A549 (cell line): Measurements from ENCODE around the gene PIF1.
"Not testable (repeated sequence)": the region's sequence is repeated elsewhere in the genome, so short reads cannot be mapped to it uniquely, and the experiment has no call there.

ENCODE experiments used
- EP300 ChIP-seq, 2 experiments: fragments of >200 bp; sonication (Bioruptor Twin); formaldehyde crosslinking; IDR thresholded peaks; 2 replicates in 1 of 2; 3 replicates in 1 of 2; pipeline ENCODE4 v1.6.1; 2016 to 2017
- HOXB13 ChIP-seq: fragments of 250-450 bp; sonication (Bioruptor Pico); IDR thresholded peaks from 2 replicates; pipeline ENCODE4 v1.5.0; 2020; ENCODE audit warnings: low read depth, mild to moderate bottlenecking, moderate library complexity
- MAZ ChIP-seq: fragments of 150-350 bp; IDR thresholded peaks from 2 replicates; pipeline ENCODE4 v1.6.1; 2014; ENCODE audit warnings: antibody characterized with exemption, low read depth, low read length, borderline replicate concordance
- NPAS2 ChIP-seq: fragments of 250-450 bp; sonication (Bioruptor Pico); IDR thresholded peaks from 2 replicates; pipeline ENCODE4 v1.8.0; 2022; ENCODE audit warnings: mild to moderate bottlenecking, moderate library complexity, borderline replicate concordance
- NR3C1 ChIP-seq: fragments of >200 bp; sonication (Bioruptor Twin); formaldehyde crosslinking; IDR thresholded peaks from 3 replicates; pipeline ENCODE4 v1.6.1; 2017
- POLR2A ChIP-seq: IDR thresholded peaks from 2 replicates; pipeline ENCODE4 v1.6.1; 2012; ENCODE audit warnings: mild to moderate bottlenecking, low read length
- RAD21 ChIP-seq, 2 experiments: fragments of >200 bp in 1 of 2; sonication (Bioruptor Twin) in 1 of 2; formaldehyde crosslinking in 1 of 2; IDR thresholded peaks in 1 of 2; conservative IDR thresholded peaks in 1 of 2; 2 replicates in 1 of 2; 3 replicates in 1 of 2; pipeline ENCODE4 v1.6.1; 2012 to 2018; ENCODE audit warnings: inconsistent platforms in 1 of 2
- REST ChIP-seq: fragments of 200-600 bp; sonication (generic); IDR thresholded peaks from 2 replicates; pipeline ENCODE4 v1.6.1; 2016; ENCODE audit warnings: antibody characterized with exemption, mild to moderate bottlenecking, moderate library complexity
- USF2 ChIP-seq: fragments of 450-650 bp; IDR thresholded peaks from 2 replicates; pipeline ENCODE4 v1.6.1; 2014; ENCODE audit warnings: antibody characterized with exemption
- TF ChIP-seq, protein P1 (sequence below): fragments of >200 bp; sonication (Bioruptor Twin); formaldehyde crosslinking; IDR thresholded peaks from 3 replicates; pipeline ENCODE4 v1.5.1; 2016

DNA sequence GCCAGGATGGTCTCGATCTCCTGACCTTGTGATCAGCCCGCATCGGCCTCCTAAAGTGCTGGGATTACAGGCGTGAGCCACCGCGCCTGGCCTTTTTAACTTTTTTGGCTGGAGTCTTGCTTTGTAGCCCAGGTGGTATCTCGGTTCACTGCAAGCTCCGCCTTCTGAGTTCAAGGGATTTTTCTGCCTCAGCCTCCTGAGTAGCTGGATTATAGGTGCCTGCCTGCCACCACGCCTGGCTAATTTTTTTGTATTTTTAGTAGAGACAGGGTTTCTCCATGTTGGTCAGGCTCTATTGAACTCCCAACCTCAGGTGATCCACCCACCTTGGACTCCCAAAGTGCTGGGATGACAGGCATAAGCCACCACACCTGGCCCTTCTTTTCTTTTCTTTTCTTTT, 29.5 kb downstream of the PIF1 start:
- not testable (repeated sequence) for TF ChIP-seq NPAS2 (CRISPR knock-in tag); MAZ; EP300 (IDR thresholded peaks at IDR 0.05); RAD21 (conservative IDR thresholded peaks at IDR 0.05 in 1 of 2, IDR thresholded peaks at IDR 0.05 in 1 of 2); NR3C1; REST; USF2; HOXB13 (CRISPR knock-in tag); POLR2A
- TF ChIP-seq, protein P1, sequence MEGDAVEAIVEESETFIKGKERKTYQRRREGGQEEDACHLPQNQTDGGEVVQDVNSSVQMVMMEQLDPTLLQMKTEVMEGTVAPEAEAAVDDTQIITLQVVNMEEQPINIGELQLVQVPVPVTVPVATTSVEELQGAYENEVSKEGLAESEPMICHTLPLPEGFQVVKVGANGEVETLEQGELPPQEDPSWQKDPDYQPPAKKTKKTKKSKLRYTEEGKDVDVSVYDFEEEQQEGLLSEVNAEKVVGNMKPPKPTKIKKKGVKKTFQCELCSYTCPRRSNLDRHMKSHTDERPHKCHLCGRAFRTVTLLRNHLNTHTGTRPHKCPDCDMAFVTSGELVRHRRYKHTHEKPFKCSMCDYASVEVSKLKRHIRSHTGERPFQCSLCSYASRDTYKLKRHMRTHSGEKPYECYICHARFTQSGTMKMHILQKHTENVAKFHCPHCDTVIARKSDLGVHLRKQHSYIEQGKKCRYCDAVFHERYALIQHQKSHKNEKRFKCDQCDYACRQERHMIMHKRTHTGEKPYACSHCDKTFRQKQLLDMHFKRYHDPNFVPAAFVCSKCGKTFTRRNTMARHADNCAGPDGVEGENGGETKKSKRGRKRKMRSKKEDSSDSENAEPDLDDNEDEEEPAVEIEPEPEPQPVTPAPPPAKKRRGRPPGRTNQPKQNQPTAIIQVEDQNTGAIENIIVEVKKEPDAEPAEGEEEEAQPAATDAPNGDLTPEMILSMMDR: not testable (repeated sequence)
